22Rv1 (cell line): ENCODE results near the gene STRN3.

ENCODE experiments used
- H3K27ac ChIP-seq: fragments of 450-650 bp; 2 replicates; pipeline ENCODE4 v1.5.1; 2017
- ZFX ChIP-seq: fragments of 450-650 bp; IDR thresholded peaks from 2 replicates; pipeline ENCODE4 v1.6.1; 2017; ENCODE audit warnings: antibody characterized with exemption, borderline replicate concordance
- TF ChIP-seq, protein P1 (sequence below): fragments of 450-650 bp; IDR thresholded peaks from 2 replicates; pipeline ENCODE4 v1.5.1; 2017; ENCODE audit warnings: mild to moderate bottlenecking

The STRN3 gene

DNA sequence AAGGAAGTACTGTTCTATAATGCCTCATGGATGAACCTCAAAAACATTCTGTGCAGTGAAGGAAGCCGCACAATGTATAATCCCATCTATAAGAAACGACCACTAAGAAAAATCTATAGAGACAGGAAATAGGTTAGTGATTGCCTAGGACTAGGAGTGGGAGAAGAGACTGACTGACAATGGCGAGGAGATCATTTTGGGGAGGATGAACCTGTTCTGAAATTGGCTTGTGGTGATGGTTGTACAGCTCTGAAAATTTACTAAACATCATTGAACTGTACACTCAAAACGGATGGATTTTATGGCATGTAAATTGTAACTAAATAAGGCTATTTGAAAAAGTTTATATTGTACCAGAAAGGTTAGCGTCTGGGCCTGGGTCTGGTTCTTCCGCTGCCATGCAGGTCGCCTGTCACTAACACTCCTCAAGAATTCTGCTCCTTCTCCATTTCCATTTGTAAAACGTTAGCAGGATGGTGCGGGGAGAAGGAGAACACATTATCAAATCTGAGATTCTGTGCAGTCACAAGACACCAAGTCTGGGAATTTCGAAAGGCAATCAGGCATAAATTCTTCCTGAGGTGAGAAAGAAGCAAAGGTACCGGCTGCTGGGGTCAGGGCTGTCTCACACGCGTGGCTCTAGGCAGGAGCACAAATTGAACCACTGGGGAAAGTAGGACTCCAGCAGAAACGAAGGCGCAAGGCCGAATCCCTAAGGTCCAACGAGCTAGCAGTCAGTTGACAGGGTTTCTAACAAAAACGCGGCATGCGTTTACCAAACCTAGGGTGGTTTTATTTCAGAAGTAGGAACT lies 152.7 kb downstream of the STRN3 start:
- H3K27ac ChIP-seq: no peak overlapping the region
- TF ChIP-seq, protein P1, sequence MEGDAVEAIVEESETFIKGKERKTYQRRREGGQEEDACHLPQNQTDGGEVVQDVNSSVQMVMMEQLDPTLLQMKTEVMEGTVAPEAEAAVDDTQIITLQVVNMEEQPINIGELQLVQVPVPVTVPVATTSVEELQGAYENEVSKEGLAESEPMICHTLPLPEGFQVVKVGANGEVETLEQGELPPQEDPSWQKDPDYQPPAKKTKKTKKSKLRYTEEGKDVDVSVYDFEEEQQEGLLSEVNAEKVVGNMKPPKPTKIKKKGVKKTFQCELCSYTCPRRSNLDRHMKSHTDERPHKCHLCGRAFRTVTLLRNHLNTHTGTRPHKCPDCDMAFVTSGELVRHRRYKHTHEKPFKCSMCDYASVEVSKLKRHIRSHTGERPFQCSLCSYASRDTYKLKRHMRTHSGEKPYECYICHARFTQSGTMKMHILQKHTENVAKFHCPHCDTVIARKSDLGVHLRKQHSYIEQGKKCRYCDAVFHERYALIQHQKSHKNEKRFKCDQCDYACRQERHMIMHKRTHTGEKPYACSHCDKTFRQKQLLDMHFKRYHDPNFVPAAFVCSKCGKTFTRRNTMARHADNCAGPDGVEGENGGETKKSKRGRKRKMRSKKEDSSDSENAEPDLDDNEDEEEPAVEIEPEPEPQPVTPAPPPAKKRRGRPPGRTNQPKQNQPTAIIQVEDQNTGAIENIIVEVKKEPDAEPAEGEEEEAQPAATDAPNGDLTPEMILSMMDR: no peak
- TF ChIP-seq ZFX: no peak

DNA sequence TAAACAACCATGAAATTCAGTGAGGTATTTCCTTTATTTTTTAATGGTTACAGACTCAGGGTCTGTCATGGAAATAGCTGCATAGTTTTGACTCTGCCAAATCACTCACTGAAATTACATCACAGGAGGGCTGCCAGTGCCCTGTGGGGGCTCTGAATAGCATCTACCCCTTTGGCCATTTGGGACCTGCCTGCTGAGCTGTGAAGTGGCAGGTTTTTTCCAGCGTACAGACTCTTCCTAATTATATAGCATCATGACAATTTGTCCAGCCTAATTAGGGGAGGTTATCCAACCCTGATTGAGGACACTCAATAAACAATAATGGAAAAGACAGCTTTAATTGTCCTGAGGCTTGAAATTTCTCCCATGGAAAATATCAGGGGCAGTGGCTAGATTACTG lies 153.6 kb downstream of the STRN3 start:
- no peak overlapping the region for H3K27ac ChIP-seq
- TF ChIP-seq ZFX: no peak
- TF ChIP-seq, protein P1: no peak

DNA sequence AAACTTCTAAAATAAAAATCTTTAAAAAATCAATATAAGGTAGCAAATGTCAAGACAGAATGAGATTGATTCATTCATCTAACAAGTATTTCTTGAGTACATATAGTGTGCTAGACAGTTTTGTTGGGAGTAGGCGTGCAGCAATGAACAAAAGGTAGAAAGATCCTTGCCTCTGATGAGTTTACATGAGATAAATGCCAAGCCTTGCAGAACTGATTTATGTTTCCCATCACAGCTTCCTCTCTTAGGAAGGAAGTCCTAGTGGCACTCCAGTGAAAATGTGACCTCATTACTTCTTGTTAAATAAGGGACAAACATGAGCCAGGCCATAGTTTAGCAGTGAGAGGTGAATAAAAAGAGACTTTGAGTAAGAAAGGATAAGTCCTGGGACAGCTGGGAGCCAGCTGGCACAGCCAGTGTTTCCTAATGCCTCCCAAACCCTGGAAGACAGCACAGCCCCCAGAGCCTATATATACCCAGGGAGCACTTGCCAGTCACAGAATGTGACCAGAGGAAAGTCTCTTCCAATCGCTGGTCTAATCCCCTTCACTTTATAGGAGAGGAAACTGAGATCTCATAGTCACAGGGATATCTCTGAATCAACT lies 156.5 kb downstream of the STRN3 start:
- no peak overlapping the region for H3K27ac ChIP-seq
- no peak for TF ChIP-seq ZFX
- TF ChIP-seq, protein P1: no peak

DNA sequence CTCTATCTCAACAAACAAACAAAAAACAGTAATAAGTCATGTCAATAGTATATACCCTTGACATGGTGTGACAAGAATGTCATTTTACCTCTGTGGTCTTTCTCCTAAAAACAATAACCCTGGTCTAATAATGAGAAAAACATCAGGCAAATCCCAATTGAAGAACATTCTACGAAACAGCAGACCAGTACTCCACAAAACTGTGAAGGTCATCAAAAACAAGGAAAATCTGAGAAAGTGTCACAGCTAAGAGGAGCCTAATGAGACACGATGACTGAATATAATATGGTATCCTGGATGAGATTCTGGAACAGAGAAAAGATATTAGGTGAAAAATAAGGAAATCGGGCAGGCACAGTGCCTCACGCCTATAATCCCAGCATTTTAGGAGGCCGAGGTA lies 157.4 kb downstream of the STRN3 start:
- no peak for TF ChIP-seq ZFX
- TF ChIP-seq, protein P1: no peak
- no peak overlapping the region for H3K27ac ChIP-seq

DNA sequence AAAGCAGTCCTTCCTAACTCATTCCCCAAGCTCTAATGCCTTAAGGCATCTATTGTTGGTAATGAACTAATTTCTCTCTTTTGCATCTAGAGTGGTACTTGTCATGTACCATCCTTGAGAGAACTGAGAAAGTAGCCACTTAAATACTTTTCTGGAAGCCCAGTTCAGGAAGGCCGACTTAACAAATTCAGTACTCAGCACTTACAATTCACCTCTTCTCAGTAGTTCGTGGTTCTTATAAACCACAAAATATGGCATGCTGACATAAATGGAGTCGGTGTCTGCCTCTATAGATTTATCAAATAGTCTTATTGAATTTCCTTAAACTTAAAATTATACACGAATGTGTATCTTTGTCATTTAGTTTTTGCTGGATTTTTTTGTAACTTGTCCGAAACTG lies 161.2 kb downstream of the STRN3 start:
- TF ChIP-seq, protein P1: no peak
- TF ChIP-seq ZFX: no peak
- H3K27ac ChIP-seq: no peak overlapping the region

DNA sequence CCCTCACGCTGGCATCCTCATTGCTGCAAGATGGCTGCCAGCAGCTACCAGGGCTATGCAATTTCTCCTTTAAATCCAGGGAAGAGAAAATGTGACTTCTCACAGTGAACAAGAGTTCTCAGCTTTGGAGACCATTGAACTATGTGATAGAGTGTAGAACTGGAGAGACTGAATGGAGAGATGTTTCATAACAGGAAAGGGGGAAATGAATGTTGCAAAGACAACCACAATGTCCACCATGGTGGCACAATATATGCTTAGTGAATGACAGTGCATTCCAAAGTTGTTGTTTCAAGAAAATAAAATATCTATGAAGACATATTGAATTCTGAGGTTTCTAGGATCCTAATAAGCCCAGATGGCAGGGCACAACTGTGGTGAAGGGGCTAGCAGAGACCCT lies 165.0 kb downstream of the STRN3 start:
- TF ChIP-seq, protein P1: no peak
- TF ChIP-seq ZFX: no peak
- H3K27ac ChIP-seq: no peak overlapping the region
